Neural progenitor cell (in vitro differentiated cells): ENCODE data around the gene CDC42EP1. TPM values are rescaled to one million over a fixed set of nuclear protein-coding genes. Genes with fewer than 3 reads are reported as not detected.

Source experiments
- DNase-seq: peaks from one replicate; pipeline ENCODE4 v3.0.0-alpha.2; 2016; ENCODE audit warnings: low spot score
- H2AFZ ChIP-seq: fragments of 200-600 bp; sonication (generic); replicated peaks from 2 replicates; pipeline ENCODE4 v1.6.1; 2016; ENCODE audit warnings: antibody characterized with exemption
- H3F3A ChIP-seq: fragments of 200-600 bp; sonication (generic); 2 replicates; pipeline ENCODE4 v1.6.1; 2016; ENCODE audit warnings: antibody characterized with exemption, low read depth
- H3K27ac ChIP-seq: fragments of 200-600 bp; sonication (generic); 2 replicates; pipeline ENCODE4 v1.5.1; 2016; ENCODE audit warnings: mild to moderate bottlenecking
- H3K27me3 ChIP-seq: fragments of 200-600 bp; sonication (generic); 2 replicates; pipeline ENCODE4 v1.6.1; 2016; ENCODE audit warnings: mild to moderate bottlenecking, moderate library complexity
- H3K36me3 ChIP-seq: fragments of 200-600 bp; sonication (generic); 2 replicates; pipeline ENCODE4 v1.5.1; 2016
- H3K4me1 ChIP-seq: fragments of 200-600 bp; sonication (generic); 2 replicates; pipeline ENCODE4 v1.6.1; 2016; ENCODE audit warnings: mixed run types
- H3K4me2 ChIP-seq: fragments of 200-600 bp; sonication (generic); 2 replicates; pipeline ENCODE4 v1.6.1; 2016
- H3K4me3 ChIP-seq: fragments of 200-600 bp; sonication (generic); 2 replicates; pipeline ENCODE4 v1.5.1; 2016
- H3K79me2 ChIP-seq: fragments of 200-600 bp; sonication (generic); 2 replicates; pipeline ENCODE4 v1.6.1; 2016; ENCODE audit warnings: low read depth
- H3K9ac ChIP-seq: fragments of 200-600 bp; sonication (generic); 2 replicates; pipeline ENCODE4 v1.6.1; 2016
- H3K9me3 ChIP-seq: fragments of 200-600 bp; sonication (generic); 2 replicates; pipeline ENCODE4 v1.5.1; 2016; ENCODE audit warnings: low read depth
- H4K20me1 ChIP-seq: fragments of 200-600 bp; sonication (generic); 2 replicates; pipeline ENCODE4 v1.6.1; 2016; ENCODE audit warnings: low read depth
- H3K27ac Mint-ChIP-seq: 3 replicates; pipeline ENCODE4 v1.8.0; 2021; ENCODE audit warnings: mixed read lengths
- H3K27me3 Mint-ChIP-seq: 2 replicates; pipeline ENCODE4 v1.8.0; 2022; ENCODE audit warnings: low read depth, mild to moderate bottlenecking, inconsistent platforms, moderate library complexity, mixed read lengths; ENCODE audit not compliant: insufficient read depth
- H3K36me3 Mint-ChIP-seq: 3 replicates; pipeline ENCODE4 v1.8.0; 2021; ENCODE audit warnings: mixed read lengths
- H3K4me1 Mint-ChIP-seq: 3 replicates; pipeline ENCODE4 v1.8.0; 2021; ENCODE audit warnings: mixed read lengths
- H3K4me3 Mint-ChIP-seq: 3 replicates; pipeline ENCODE4 v1.8.0; 2021; ENCODE audit warnings: mild to moderate bottlenecking, moderate library complexity, mixed read lengths
- H3K9me3 Mint-ChIP-seq: 3 replicates; pipeline ENCODE4 v1.8.0; 2020; ENCODE audit warnings: mixed read lengths
- EZH2 ChIP-seq: fragments of 200-600 bp; sonication (generic); IDR thresholded peaks from 2 replicates; pipeline ENCODE4 v1.6.1; 2017; ENCODE audit warnings: antibody characterized with exemption, mild to moderate bottlenecking, moderate library complexity
- EZH2phosphoT487 ChIP-seq: fragments of 200-600 bp; sonication (generic); IDR thresholded peaks from 2 replicates; pipeline ENCODE4 v1.6.1; 2017; ENCODE audit warnings: antibody characterized with exemption
- total RNA-seq: library from RNA; depleted of rRNA; stranded (reverse); fragments of >200 nt; gene quantifications from 2 replicates; pipeline ENCODE4 v1.2.3, GENCODE V29; 2015; ENCODE audit warnings: low replicate concordance
- TF ChIP-seq, protein P1 (sequence below): fragments of 200-600 bp; sonication (generic); IDR thresholded peaks from 2 replicates; pipeline ENCODE4 v1.5.1; 2017; ENCODE audit warnings: antibody characterized with exemption, mild to moderate bottlenecking

The CDC42EP1 gene
- total RNA-seq, 1 donor from 2014 or later, result 0.84 TPM

GRCh38 chr22:37604875-37605274 is 44.6 kb downstream of the CDC42EP1 start:
- H3K27me3 ChIP-seq, result no peaks in the 10 kb centered on the region
- H3K36me3 ChIP-seq, result no peaks in the 10 kb centered on the region
- H3K4me3 Mint-ChIP-seq, result no peak overlapping the region
- no peak overlapping the region for H2AFZ ChIP-seq
- peaks cover 7% of the 10 kb centered on the region for H3K79me2 ChIP-seq
- H4K20me1 ChIP-seq, result peaks cover 7% of the 10 kb centered on the region
- H3F3A ChIP-seq, result peaks cover 37% of the 10 kb centered on the region
- H3K4me2 ChIP-seq, result no peak overlapping the region
- no peak overlapping the region for H3K9ac ChIP-seq
- TF ChIP-seq, protein P1, sequence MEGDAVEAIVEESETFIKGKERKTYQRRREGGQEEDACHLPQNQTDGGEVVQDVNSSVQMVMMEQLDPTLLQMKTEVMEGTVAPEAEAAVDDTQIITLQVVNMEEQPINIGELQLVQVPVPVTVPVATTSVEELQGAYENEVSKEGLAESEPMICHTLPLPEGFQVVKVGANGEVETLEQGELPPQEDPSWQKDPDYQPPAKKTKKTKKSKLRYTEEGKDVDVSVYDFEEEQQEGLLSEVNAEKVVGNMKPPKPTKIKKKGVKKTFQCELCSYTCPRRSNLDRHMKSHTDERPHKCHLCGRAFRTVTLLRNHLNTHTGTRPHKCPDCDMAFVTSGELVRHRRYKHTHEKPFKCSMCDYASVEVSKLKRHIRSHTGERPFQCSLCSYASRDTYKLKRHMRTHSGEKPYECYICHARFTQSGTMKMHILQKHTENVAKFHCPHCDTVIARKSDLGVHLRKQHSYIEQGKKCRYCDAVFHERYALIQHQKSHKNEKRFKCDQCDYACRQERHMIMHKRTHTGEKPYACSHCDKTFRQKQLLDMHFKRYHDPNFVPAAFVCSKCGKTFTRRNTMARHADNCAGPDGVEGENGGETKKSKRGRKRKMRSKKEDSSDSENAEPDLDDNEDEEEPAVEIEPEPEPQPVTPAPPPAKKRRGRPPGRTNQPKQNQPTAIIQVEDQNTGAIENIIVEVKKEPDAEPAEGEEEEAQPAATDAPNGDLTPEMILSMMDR, result no peak
- TF ChIP-seq EZH2phosphoT487, result no peak
- TF ChIP-seq EZH2, result no peak
- peaks cover 15% of the 10 kb centered on the region for H3K4me1 ChIP-seq
- H3K9me3 Mint-ChIP-seq, result no peaks in the 10 kb centered on the region
- H3K27ac Mint-ChIP-seq, result no peak overlapping the region
- H3K9me3 ChIP-seq, result no peaks in the 10 kb centered on the region
- H3K4me3 ChIP-seq, result no peak overlapping the region
- no peaks in the 10 kb centered on the region for H3K36me3 Mint-ChIP-seq
- peaks cover 24% of the 10 kb centered on the region for H3K4me1 Mint-ChIP-seq
- no peak for DNase-seq
- H3K27me3 Mint-ChIP-seq, result peaks cover 26% of the 10 kb centered on the region
- H3K27ac ChIP-seq, result no peak overlapping the region

- Histone ChIP-seq H3K27ac (no peak overlapping the region), H3K4me3 (peak overlapping the region; percentile 8), H3K79me2 (peaks cover 23% of the 10 kb centered on the region), H3K4me2 (peak overlapping the region; percentile 98), H3K9me3 (no peaks in the 10 kb centered on the region), H2AFZ (no peak overlapping the region), H3K9ac (no peak overlapping the region), H3K36me3 (no peaks in the 10 kb centered on the region), H3K27me3 (no peaks in the 10 kb centered on the region), H4K20me1 (peaks cover 12% of the 10 kb centered on the region), H3F3A (peaks cover 27% of the 10 kb centered on the region), H3K4me1 (peaks cover 9% of the 10 kb centered on the region)
- no peaks in the 10 kb centered on the region for H3K9me3 Mint-ChIP-seq
- H3K27me3 Mint-ChIP-seq, result peaks cover 26% of the 10 kb centered on the region
- peak overlapping the region; percentile 94 for H3K4me3 Mint-ChIP-seq
- H3K36me3 Mint-ChIP-seq, result no peaks in the 10 kb centered on the region
- DNase-seq, result peak; percentile 88
- no peak overlapping the region for H3K27ac Mint-ChIP-seq
- H3K4me1 Mint-ChIP-seq, result peaks cover 21% of the 10 kb centered on the region
- peak; percentile 46 for TF ChIP-seq EZH2phosphoT487
- peak; percentile 35 for TF ChIP-seq EZH2
- TF ChIP-seq, protein P1, result peak; percentile 99
These were observed 47.0 kb downstream of the CDC42EP1 start for GRCh38 chr22:37607010-37607934.

GRCh38 chr22:37607935-37608476 is 47.7 kb downstream of the CDC42EP1 start:
- Histone ChIP-seq H3K79me2 (peaks cover 23% of the 10 kb centered on the region), H3K9me3 (no peaks in the 10 kb centered on the region), H3K27ac (peak overlapping the region; percentile 92), H3K9ac (peak overlapping the region; percentile 25), H3K4me2 (peak overlapping the region; percentile 98), H3K36me3 (no peaks in the 10 kb centered on the region), H2AFZ (peak overlapping the region; percentile 55), H3K27me3 (no peaks in the 10 kb centered on the region), H3F3A (peaks cover 27% of the 10 kb centered on the region), H3K4me1 (peaks cover 9% of the 10 kb centered on the region), H4K20me1 (peaks cover 12% of the 10 kb centered on the region), H3K4me3 (peak overlapping the region; percentile 95)
- no peaks in the 10 kb centered on the region for H3K36me3 Mint-ChIP-seq
- peaks cover 21% of the 10 kb centered on the region for H3K27me3 Mint-ChIP-seq
- peak overlapping the region; percentile 95 for H3K27ac Mint-ChIP-seq
- peaks cover 21% of the 10 kb centered on the region for H3K4me1 Mint-ChIP-seq
- H3K9me3 Mint-ChIP-seq, result no peaks in the 10 kb centered on the region
- H3K4me3 Mint-ChIP-seq, result peak overlapping the region; percentile 94
- no peak for DNase-seq
- no peak for TF ChIP-seq EZH2
- no peak for TF ChIP-seq EZH2phosphoT487
- TF ChIP-seq, protein P1, result no peak
